NCI-H748 (cell line): ENCODE measurements around the gene ITGAE.

Source experiments
- DNase-seq: peaks from one replicate; lab custom pipeline; 2025; ENCODE audit not compliant: unreplicated experiment; lab: John Stamatoyannopoulos, UW

ITGAE gene

DNA sequence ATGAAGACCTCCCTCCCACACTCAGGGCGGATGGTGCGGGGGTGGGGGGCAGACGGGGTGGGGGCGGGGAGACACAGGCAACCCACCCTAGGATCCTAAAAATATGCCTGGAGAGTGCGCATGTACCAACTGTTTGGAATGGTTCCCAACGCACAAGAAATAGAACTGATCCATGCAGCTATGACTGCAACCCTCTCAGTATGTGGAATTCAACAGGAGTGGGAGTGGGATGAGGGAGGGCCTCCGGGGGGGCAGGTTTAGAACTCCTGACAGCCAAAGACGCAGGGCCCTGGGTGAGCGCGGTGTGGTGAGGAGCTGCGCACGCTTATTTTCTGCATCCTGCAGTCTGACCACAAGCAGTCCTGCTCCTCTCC lies 103.9 kb downstream of the ITGAE start:
- no peak for DNase-seq

DNA sequence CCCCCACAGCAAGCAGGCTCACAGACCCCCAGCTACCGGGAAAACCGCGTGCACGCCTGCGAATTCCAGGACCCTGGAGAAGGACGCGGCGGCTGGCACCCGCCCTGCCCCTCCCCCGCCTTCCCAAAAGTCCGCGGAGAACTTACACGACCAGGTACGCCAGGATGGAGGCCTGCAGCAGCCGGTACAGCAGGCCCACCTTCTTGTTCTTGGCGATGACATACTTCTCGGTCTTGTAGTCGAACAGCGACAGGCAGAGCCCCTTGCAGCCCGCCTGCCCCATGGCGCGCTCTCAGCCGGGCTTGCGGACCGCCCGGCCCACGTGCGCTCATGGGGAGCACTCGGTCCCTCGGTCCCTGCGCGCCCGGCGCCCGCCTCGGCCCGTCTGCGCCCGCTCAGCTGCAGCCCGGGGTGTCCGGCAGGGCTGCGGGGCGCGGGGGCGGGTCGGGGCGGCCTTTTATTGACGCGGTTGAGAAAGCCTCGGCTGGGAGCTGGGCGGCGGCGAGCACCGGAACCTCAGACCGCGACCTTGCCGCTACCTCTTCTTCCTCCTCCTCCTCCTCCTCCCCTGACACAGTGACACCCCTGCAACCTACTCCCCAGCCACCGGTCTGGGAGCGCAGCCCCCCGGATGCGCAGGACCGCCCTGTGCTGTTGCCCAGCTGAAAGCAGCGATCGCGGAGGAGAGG lies 105.1 kb downstream of the ITGAE start, which contains the start of gene P2RX5:
TSS of gene P2RX5 (minus strand) at position 433 of the 689 bp plus-strand sequence. CDS start at position 283, 150 bp downstream.
- peak; percentile 62 for DNase-seq

DNA sequence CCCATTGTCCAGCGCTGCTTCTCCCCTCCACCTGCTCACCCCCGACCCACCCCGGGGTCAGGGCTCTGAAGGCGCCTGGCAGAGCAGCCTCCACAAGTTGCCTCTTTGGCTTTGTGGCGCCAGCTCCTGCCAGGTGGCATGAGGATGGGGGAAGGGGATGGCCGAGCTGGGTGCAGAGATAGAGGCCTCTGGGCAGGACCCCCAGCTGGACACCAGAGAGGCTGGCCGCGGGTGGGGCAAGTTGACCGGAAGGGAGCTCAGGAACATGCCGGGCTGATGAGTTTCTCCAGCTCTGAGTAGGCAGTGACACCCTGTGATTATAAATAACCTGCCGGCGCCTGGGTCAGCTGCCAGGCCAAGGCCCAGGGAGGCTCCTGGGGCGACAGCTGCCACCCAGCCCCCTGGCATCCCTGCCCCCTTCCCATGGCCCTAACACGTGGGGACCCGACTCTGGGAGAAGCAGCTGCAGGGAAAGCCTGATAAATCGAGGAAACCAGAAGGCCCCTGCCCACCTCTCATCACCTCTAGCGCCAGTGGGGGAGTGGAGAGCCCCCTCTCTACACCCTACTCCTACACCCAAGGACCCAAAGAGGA lies 105.8 kb downstream of the ITGAE start:
- no peak for DNase-seq

DNA sequence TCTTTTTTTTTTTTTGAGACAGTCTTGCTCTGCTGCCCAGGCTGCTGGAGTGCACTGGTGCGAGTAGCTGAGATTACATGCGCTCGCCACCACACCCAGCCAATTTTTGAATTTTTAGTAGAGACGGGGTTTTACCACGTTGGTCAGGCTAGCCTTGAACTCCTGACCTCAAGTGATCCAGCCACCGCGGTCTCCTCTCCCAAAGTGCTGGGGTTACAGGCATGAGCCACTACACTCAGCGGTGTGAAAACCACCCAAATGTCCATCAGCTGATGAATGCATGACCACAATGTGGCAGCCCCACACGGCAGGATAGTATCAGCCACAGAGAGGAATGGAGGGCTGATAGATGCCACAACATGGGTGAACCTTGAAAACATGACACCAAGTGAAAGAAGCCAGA lies 107.2 kb downstream of the ITGAE start:
- DNase-seq: no peak

DNA sequence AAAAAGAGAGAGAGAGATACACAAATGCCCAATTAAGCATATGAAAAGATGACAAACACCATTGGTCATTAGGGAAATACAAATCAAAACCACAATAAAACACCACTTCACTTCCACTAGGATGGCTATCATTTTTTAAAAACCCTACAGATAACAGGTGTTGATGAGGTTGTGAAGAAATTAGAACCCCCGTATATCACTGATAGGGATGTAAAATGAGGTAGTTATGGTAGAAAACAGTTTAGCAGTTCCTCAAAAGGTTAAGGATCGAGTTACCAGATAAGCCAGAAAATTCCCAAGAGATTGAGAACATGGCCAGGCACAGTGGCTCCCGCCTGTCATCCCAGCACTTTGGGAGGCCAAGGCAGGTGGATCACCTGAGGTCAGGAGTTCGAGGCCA lies 107.8 kb downstream of the ITGAE start:
- DNase-seq: no peak

DNA sequence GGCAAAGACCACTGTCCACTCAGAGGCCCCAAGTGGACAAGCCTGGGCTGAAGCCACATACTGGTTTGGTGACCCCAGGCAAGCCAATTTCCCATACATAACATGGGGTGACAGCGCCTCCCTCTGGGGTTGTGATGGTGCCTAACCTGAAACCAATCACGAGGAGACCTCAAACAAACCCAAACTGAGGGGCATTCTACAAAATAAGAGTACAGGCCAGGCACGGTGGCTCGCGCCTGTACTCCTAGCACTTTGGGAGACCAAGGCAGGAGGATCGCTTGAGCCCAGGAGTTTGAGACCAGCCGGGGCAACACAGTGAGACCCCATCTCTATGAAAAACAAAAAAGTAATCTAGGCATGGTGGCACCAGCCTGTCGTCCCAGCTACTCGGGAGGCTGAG lies 108.6 kb downstream of the ITGAE start:
- DNase-seq: no peak

DNA sequence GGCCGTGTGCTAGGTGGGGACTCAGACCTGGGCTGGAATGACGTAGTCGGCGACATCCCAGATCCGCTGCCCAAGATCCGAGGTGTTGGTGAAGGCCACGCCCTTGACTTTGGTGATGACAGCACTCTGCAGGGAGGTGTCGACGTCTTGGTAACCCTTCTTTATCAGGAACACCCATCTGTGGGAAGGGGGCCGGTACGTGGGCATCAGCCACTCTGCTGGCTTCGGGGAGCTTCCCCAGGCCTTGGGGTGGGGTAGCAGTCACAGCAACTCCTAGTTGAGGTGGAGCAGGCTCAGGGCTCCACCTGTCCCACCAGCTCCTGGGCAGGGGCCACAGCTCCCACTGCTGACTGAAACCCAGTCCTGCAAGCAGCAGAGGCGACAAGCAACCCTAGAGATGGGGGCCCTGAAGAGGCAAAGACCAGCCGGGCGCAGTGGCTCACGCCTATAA lies 109.3 kb downstream of the ITGAE start:
- no peak for DNase-seq

DNA sequence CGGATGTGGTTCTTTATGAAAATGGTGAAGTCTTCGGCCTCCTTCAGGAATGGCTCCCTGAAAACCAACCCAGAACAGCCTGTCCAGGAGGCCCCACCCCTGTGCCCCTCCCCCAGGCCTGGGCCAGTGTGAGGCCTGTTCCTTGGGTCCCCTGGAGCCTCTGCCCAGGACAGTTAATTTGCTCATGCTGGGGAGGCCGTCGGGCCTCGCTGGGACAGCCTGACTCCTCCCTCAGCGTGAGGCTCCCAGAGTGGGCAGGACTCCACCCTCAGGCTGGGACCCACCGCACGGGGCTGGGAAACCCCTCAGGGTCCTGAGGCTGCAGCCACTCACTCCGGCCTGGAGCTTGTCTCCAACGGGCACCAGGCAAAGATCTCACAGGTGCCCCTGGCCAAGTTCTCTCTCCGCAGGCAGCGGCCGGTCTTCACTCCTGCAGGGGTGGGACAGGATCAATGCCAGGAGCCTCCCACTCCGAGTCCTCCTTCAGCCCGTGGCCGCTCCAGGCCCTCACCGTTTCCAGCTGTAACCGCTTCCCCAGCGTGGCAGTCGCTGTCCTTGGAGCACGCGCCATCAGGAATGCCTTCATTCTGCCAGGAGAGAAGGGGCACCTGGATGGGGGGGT lies 110.8 kb downstream of the ITGAE start:
- no peak for DNase-seq

DNA sequence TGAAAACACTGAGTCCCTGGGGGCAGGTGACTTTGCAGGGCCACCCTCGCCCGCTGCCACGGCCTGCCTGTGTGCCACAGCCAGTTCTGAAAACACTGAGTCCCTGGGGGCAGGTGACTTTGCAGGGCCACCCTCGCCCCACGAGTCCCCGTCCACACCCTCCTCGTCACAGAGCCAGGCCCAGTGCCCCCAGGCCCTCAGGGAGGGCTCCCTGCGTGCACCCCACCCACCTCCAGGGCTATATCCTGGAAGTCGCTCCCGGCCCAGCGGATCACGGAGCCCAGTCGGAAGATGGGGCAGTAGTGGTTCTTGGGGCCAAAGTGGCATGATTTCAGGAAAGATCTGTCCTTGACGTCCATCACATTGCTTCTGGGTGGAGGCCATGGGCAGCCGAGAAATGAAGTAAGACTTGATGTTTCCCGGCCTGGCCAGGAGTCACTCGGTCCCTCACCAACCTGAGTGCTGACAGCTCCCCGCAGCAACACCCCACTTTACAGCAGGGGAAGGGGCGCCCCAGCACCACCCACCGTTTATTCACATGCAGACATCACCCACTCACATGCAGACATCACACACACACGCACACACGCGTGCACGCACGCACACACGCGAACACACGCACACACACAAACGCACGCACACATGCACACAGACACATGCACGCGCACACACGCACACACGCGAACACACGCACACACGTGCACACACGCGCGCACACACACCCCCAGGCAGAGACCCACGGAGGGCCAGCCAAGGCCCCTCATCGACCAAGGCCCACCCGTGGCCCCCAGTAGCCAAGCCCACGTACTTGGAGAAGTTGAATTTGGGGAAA lies 111.5 kb downstream of the ITGAE start:
- DNase-seq: no peak

DNA sequence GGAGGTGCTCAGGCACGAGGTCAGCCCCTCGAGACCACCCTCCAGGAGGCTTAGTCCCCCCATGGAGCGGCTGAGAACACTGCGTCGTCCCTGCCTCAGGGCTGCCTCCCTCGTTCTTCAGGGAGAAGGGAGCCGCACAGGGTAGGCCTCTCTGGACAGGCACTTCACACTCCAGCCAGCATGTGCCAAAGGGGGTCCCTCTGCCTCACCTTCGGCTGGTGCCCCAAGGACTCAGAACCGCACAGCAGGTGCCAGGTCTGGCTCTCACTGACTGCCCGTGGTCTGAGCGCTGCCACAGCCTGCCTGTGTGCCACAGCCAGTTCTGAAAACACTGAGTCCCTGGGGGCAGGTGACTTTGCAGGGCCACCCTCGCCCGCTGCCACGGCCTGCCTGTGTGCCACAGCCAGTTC lies 112.1 kb downstream of the ITGAE start:
- DNase-seq: no peak

DNA sequence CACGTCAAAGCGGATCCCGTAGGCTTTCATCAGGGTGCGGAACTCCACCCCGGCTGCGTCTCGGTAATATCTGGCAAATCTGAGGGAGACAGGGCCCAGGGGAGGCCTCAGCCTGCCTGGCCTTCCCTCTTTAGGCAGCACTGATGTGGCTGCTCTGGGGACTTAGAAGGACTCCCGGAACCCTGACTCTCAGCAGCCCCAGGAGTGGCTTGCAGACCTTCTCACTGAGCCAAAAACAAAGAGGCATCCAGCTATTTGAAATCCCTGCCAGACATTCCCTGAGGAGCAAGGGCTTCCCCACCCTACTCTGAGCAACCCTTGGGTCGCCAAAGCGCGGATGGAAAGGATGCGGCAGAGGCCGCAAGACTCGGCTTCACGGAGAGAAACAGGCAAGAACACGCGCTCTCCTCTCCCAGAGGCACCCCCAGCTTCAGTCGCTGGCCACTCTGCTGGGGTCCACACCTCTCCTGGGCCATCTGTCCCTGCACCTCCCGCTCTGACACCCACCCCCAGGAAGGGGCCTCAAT lies 112.9 kb downstream of the ITGAE start:
- no peak for DNase-seq

DNA sequence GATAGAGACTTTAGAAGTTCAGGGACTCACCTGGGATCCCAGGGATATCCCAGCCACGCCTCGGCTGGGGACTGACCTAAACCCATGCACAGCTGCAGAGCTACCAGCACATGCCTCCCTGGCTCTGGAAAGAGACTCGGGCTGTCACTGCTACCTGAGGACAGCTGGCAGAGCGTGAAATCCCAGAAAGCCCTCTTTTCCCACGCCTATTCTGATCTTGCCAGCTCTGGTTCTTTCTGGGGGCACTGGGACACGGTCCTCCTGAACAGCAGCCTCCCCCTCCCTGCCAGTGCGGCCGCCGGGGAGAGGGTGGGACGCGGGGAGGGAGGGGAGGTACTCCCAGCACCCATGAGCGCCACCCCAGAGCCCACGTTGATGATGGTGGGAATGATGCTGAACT lies 115.8 kb downstream of the ITGAE start:
- no peak for DNase-seq

DNA sequence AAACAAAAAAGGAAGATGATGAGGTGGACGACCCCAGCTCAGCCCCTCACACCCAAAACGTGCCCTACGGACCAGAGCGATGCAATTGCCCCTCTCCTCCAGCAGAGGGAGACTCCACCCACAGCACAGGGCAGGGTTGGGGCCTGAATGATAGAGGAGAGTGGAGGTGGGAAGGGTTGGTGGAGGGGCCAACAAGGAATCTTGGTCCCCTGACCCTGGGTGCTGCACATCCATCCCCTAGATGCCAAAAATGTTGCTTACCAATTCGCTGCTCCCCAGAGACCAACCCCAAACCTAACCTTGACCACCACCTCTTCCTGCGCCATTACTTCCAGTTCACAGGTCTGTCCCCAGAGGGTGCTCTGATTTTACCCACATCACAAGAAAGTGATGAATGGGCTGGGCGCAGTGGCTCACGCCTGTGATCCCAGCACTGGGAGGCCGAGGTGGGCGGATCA lies 117.9 kb downstream of the ITGAE start:
- peak; percentile 48 for DNase-seq

DNA sequence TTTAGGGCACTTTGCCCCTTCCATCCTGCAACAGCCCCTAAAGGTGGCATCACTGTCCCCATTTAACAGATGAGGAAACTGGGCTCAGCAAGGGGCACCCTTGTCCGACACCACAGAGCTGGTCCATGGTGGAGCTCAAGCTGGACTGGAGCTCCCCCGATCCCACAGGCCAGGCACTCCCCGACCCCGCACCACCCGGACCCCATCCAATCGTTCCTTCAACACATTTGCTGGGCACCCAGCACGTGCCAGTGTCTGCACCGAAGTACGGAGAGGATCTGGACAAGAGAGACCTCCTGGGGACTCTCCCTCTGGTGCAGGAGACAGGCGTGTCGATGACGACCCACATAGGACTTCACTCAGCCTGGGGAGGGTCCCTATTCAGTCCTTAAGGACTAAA lies 119.0 kb downstream of the ITGAE start:
- DNase-seq: no peak

DNA sequence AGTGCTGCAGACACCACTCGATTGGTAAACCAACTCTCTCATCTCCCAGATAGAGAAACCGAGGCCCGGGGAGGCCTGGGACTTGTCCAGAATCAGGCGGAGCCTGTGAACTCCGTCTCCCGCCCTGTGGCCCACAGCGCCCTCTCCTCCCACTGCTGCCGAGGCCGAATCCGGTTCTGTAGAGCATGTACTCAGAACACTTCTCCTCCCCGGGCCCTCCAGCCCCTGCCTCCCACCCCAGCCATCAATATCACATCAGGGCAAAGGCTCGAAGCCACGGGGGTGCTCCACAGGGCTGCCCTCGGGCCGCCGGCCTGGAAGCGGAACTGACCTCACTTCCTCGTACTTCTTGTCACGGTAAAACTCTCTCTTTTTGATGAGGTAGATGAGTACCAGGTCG lies 119.4 kb downstream of the ITGAE start:
- no peak for DNase-seq

DNA sequence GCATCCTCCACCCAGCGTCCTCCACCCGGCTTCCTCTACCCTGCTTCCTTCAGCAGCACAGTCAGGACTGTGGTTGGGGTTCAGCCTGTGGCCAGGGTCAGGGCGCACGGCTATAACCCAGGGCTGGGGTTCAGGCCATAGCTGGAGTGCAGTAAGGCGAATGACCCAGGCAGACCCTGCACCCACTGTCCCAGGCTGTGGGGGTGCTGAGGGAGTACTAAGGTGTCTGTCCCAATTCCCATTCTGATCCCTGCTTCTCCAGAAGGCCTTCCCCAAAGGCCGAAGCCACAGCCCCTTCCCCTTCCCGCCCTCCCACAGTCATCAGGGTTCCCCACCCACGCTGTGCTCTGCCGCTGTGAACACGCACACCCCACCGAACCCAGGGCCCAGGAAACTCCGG lies 119.9 kb downstream of the ITGAE start:
- DNase-seq: no peak

DNA sequence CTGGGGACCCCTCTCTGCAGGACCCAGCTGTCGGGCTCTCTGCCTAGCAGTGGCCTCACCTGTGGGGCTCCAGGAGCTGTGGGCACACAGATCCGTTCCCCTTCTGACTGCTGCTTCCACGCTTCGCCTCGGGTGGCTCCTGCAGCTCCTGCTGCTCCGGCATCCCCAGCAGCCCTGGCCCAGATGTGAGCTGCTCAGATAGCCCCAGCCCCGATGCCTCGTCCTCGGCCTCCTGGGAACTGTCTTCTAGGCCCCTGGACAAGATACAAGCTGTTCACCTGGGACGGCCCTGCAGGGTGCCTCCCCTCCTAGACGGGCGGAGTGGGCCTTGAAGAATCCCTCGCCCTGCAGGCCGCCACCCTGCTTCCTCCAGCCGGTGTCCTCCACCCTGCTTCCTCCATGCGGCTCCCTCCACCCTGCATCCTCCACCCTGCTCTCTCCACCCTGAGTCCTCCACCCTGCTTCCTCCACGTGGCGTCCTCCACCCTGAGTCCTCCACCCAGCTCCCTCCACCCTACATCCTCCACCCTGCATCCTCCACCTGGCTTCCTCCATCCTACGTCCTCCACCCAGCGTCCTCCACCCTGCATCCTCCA lies 121.4 kb downstream of the ITGAE start:
- DNase-seq: no peak

DNA sequence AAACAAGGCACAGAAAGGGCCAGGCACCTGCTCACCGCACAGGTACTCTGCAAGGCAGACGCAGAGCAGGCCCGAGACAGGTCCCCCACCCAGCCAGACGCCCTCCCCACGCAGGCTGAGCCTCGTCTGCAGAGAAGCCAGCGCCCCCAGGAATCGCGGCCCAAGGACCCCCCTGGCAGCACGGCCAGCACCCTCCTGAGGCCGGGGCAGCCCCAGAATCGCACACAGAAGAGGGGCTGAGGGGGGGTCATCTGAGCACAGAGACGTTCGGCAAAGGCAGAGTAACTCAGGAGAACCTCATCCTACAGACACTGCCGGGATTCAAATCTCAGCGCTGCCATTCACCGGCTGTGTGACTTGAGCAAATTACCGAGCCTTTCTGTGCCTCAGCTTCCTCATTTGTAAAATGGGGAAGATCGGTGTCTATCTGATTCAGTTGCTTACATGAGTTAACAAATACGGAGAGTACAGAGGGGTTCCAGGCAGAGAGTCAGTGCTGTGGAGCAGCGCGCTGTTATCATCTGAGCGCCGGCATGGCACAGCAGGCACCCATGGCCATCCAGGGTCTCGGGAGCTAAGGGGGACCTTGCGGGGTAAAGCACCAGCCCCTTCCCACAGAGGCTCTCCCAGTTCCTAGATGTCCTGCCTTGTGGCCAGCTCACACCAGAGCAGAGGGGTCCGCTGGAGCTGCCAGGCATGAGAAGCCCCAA lies 122.0 kb downstream of the ITGAE start:
- DNase-seq: no peak

DNA sequence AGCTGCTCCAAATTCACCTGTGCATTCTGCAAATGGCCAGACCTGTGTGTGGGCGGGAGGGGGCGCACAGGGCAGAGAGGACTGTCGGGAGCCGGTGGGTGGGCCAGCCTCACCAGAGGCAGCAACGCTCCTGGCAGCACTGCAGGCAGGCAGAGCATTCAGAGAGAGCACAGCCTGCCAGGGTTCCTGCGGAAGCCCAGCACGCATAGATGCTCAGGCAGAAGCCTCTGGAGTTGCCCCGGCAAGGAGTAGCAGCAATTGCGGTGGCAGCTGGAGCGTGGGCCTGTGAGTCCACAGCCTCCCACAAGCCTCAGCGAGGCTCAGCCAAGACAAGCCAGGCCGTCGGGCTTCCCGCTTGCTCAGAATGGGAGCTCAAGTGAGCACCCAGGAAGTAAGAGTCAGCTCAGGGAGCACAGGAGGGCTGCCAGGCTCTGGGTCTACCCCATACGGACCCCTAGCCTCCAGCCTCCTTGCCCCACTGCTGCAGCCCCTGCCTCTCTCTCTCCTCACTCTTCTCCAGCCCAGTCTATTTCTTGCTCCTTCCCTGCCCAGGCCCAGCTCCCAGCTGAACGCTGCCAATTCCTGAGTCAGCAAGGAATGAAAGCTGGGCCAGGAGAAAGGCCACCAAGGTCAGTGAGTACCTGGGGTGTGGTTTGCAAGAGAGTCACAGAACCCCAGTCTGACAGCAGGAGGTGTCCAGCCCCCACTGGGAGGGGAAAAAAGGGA lies 122.7 kb downstream of the ITGAE start:
- DNase-seq: no peak

DNA sequence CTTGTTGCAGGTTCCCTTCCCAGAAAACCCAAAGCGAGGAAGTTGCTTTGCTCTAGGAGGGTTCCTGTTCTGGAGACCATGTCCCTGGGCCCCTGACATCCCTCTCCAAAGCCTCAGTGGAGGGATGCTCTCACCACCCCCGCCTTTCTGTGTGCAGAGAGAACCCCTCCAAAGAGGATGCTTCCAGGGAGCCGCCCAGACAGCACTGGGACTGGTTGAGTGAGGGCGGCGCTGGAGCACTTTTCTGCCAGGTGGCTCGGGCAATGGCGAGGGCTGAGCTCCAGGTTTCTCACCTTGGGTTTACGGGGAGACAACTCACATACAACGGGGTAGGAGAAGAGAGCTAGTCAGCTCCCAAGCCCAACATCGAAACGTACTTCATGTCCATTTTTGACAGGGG lies 125.1 kb downstream of the ITGAE start:
- DNase-seq: no peak
